Mesendoderm (in vitro differentiated cells): Measurements from ENCODE around the gene ONECUT1.
A peak's percentile ranks its signal among the peaks of the same experiment; 100 is the strongest.

Experiments
- DNase-seq: peaks from one replicate; pipeline ENCODE4 v3.0.0; 2013
- H2AK5ac ChIP-seq: 2 replicates; pipeline ENCODE4 v1.6.1; 2013; ENCODE audit warnings: low read length, inconsistent platforms
- H2BK120ac ChIP-seq: 2 replicates; pipeline ENCODE4 v1.6.1; 2013; ENCODE audit warnings: low read depth, mild to moderate bottlenecking, low read length, moderate library complexity, mixed read lengths
- H2BK15ac ChIP-seq: replicated peaks from 2 replicates; pipeline ENCODE4 v1.6.1; 2013; ENCODE audit warnings: low read depth, mild to moderate bottlenecking, moderate library complexity
- H2BK5ac ChIP-seq: 2 replicates; pipeline ENCODE4 v1.6.1; 2013; ENCODE audit warnings: low read length, inconsistent platforms
- H3K18ac ChIP-seq: 2 replicates; pipeline ENCODE4 v1.6.1; 2013; ENCODE audit warnings: mild to moderate bottlenecking, low read length, mixed read lengths
- H3K23ac ChIP-seq: one replicate; pipeline ENCODE4 v1.6.1; 2013; ENCODE audit warnings: low read length
- H3K27ac ChIP-seq: 2 replicates; pipeline ENCODE4 v1.5.1; 2013; ENCODE audit warnings: low read depth, mild to moderate bottlenecking, inconsistent platforms, low read length, moderate library complexity
- H3K27me3 ChIP-seq: 2 replicates; pipeline ENCODE4 v1.6.1; 2013; ENCODE audit warnings: low read length, control low read depth, mild to moderate bottlenecking, inconsistent platforms; ENCODE audit not compliant: insufficient read depth, poor library complexity
- H3K36me3 ChIP-seq: 2 replicates; pipeline ENCODE4 v1.6.1; 2013; ENCODE audit warnings: low read length, inconsistent platforms; ENCODE audit not compliant: control insufficient read depth, insufficient read depth
- H3K4ac ChIP-seq: one replicate; pipeline ENCODE4 v1.6.1; 2013; ENCODE audit warnings: low read depth, mild to moderate bottlenecking, low read length, moderate library complexity
- H3K4me1 ChIP-seq: 2 replicates; pipeline ENCODE4 v1.6.1; 2013; ENCODE audit warnings: low read depth, low read length, inconsistent platforms; ENCODE audit not compliant: control insufficient read depth
- H3K4me2 ChIP-seq: 2 replicates; pipeline ENCODE4 v1.6.1; 2013; ENCODE audit warnings: low read length
- H3K4me3 ChIP-seq: 2 replicates; pipeline ENCODE4 v1.5.1; 2013; ENCODE audit warnings: mild to moderate bottlenecking, low read length
- H3K56ac ChIP-seq: one replicate; pipeline ENCODE4 v1.6.1; 2013; ENCODE audit warnings: low read length
- H3K79me1 ChIP-seq: 2 replicates; pipeline ENCODE4 v1.6.1; 2013; ENCODE audit warnings: low read length, inconsistent platforms
- H3K79me2 ChIP-seq: 2 replicates; pipeline ENCODE4 v1.6.1; 2013; ENCODE audit warnings: mild to moderate bottlenecking, low read length; ENCODE audit not compliant: control insufficient read depth, insufficient read depth
- H3K9ac ChIP-seq: 2 replicates; pipeline ENCODE4 v1.6.1; 2013; ENCODE audit warnings: low read length, inconsistent platforms
- H4K5ac ChIP-seq: one replicate; pipeline ENCODE4 v1.6.1; 2013; ENCODE audit warnings: low read length
- H4K8ac ChIP-seq: one replicate; pipeline ENCODE4 v1.6.1; 2013; ENCODE audit warnings: low read depth, mild to moderate bottlenecking, control low read depth, low read length, moderate library complexity
- whole genome bisulfite sequencing: extraction: QIAGEN DNeasy Blood & Tissue Kit; methylation state at CpG from one replicate; pipeline ENCODE4 v1.1.7; 2013; ENCODE audit warnings: low lambda C conversion rate, missing lambda C conversion rate; ENCODE audit not compliant: insufficient coverage; ENCODE audit errors: extremely low coverage; 5-methylcytosine and 5-hydroxymethylcytosine counted together

ONECUT1 gene

GRCh38 chr15:52796228-52796521 lies 6.0 kb upstream of the ONECUT1 start:
- no peak for DNase-seq
- no peak overlapping the region for H4K8ac ChIP-seq
- no peak overlapping the region for H3K18ac ChIP-seq
- H2BK120ac ChIP-seq, result no peak overlapping the region
- H3K4me2 ChIP-seq, result no peak overlapping the region
- no peaks in the 10 kb centered on the region for H3K79me1 ChIP-seq
- no peaks in the 10 kb centered on the region for H3K36me3 ChIP-seq
- no peak overlapping the region for H3K9ac ChIP-seq
- no peak overlapping the region for H2AK5ac ChIP-seq
- no peak overlapping the region for H2BK5ac ChIP-seq
- no peak overlapping the region for H3K23ac ChIP-seq
- no peak overlapping the region for H3K4ac ChIP-seq
- H3K4me3 ChIP-seq, result no peak overlapping the region
- no CpG with 5 or more reads among the region's 9 CpGs for WGBS
- peaks cover 71% of the 10 kb centered on the region for H3K27me3 ChIP-seq
- H3K79me2 ChIP-seq, result no peaks in the 10 kb centered on the region
- H2BK15ac ChIP-seq, result no peak overlapping the region
- no peak overlapping the region for H3K27ac ChIP-seq
- no peak overlapping the region for H3K56ac ChIP-seq
- peaks cover 6% of the 10 kb centered on the region for H3K4me1 ChIP-seq
- H4K5ac ChIP-seq, result no peak overlapping the region

DNA sequence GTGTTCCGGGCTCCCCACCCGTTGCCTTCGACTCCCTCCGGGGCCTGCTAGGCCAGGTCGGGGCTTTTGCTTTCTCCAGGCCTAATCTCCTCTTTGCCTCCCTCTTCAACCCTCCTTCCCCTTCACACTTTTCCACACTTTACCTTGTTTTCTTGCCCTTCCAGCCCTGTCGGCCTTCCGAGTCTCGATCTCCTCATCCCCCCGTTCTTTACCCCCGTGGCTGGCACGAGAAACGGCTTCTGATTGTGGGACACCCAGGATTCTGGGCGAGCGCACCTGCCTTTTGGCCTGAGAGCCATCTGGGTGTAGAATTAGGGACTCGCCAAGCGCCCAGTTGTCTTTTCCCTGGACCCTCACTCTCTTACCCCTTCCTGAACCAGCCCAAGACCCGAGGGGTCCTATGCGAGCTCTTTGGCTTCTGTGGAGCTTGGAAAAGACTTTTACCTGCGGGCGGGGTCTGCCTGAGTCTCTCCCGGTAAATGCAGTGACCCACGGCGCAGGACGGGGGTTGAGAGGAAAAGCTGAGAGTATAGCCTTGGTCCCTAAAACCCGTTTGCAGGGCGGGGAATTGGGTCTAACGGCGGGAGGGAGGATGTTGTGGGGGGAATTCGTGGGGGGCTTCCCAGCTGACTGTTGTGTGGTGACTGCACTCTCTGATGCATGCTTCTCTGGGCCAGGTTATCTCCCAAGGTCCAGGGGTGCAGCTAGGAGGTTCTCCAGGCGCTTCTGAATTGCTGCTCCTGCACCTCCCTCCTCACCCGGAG lies 5.5 kb upstream of the ONECUT1 start:
- H3K18ac ChIP-seq, result no peak overlapping the region
- no CpG with 5 or more reads among the region's 31 CpGs for WGBS
- no peak overlapping the region for H2BK15ac ChIP-seq
- H4K8ac ChIP-seq, result no peak overlapping the region
- H2AK5ac ChIP-seq, result no peak overlapping the region
- no peak overlapping the region for H4K5ac ChIP-seq
- no peak overlapping the region for H3K27ac ChIP-seq
- no peaks in the 10 kb centered on the region for H3K36me3 ChIP-seq
- no peak overlapping the region for H3K4me2 ChIP-seq
- no peaks in the 10 kb centered on the region for H3K79me1 ChIP-seq
- no peaks in the 10 kb centered on the region for H3K79me2 ChIP-seq
- H2BK5ac ChIP-seq, result no peak overlapping the region
- no peak overlapping the region for H3K23ac ChIP-seq
- DNase-seq, result no peak
- no peak overlapping the region for H3K9ac ChIP-seq
- no peak overlapping the region for H3K4me3 ChIP-seq
- no peak overlapping the region for H3K56ac ChIP-seq
- no peak overlapping the region for H3K4ac ChIP-seq
- H2BK120ac ChIP-seq, result no peak overlapping the region
- H3K27me3 ChIP-seq, result peaks cover 69% of the 10 kb centered on the region
- peaks cover 6% of the 10 kb centered on the region for H3K4me1 ChIP-seq

GRCh38 chr15:52794665-52795463 lies 4.7 kb upstream of the ONECUT1 start:
- Histone ChIP-seq H2BK120ac (no peak overlapping the region), H3K79me2 (no peaks in the 10 kb centered on the region), H2BK15ac (no peak overlapping the region), H3K4me2 (peak overlapping the region; percentile 22), H3K9ac (no peak overlapping the region), H3K23ac (no peak overlapping the region), H3K18ac (no peak overlapping the region), H2BK5ac (no peak overlapping the region), H4K5ac (no peak overlapping the region), H4K8ac (no peak overlapping the region), H3K79me1 (no peaks in the 10 kb centered on the region), H3K4ac (no peak overlapping the region), H3K56ac (peak overlapping the region; percentile 52), H3K27me3 (peaks cover 66% of the 10 kb centered on the region), H3K36me3 (no peaks in the 10 kb centered on the region), H3K4me3 (no peak overlapping the region), H2AK5ac (no peak overlapping the region), H3K4me1 (peaks cover 6% of the 10 kb centered on the region), H3K27ac (no peak overlapping the region)
- no CpG with 5 or more reads among the region's 43 CpGs for WGBS
- peak; percentile 28 for DNase-seq

- H3K56ac ChIP-seq, result no peak overlapping the region
- H2BK15ac ChIP-seq, result no peak overlapping the region
- no peak for DNase-seq
- WGBS, result no CpG with 5 or more reads among the region's 5 CpGs
- no peaks in the 10 kb centered on the region for H3K79me1 ChIP-seq
- H4K8ac ChIP-seq, result no peak overlapping the region
- H3K27ac ChIP-seq, result no peak overlapping the region
- H3K79me2 ChIP-seq, result no peaks in the 10 kb centered on the region
- H2AK5ac ChIP-seq, result no peak overlapping the region
- no peak overlapping the region for H2BK5ac ChIP-seq
- H3K4me2 ChIP-seq, result no peak overlapping the region
- peaks cover 6% of the 10 kb centered on the region for H3K4me1 ChIP-seq
- H3K23ac ChIP-seq, result no peak overlapping the region
- no peak overlapping the region for H3K18ac ChIP-seq
- no peak overlapping the region for H3K9ac ChIP-seq
- no peak overlapping the region for H2BK120ac ChIP-seq
- no peak overlapping the region for H3K4ac ChIP-seq
- no peaks in the 10 kb centered on the region for H3K36me3 ChIP-seq
- H4K5ac ChIP-seq, result no peak overlapping the region
- no peak overlapping the region for H3K4me3 ChIP-seq
- H3K27me3 ChIP-seq, result peaks cover 75% of the 10 kb centered on the region
Observed at GRCh38 chr15:52791776-52792175, 1.6 kb upstream of the ONECUT1 start.

DNA sequence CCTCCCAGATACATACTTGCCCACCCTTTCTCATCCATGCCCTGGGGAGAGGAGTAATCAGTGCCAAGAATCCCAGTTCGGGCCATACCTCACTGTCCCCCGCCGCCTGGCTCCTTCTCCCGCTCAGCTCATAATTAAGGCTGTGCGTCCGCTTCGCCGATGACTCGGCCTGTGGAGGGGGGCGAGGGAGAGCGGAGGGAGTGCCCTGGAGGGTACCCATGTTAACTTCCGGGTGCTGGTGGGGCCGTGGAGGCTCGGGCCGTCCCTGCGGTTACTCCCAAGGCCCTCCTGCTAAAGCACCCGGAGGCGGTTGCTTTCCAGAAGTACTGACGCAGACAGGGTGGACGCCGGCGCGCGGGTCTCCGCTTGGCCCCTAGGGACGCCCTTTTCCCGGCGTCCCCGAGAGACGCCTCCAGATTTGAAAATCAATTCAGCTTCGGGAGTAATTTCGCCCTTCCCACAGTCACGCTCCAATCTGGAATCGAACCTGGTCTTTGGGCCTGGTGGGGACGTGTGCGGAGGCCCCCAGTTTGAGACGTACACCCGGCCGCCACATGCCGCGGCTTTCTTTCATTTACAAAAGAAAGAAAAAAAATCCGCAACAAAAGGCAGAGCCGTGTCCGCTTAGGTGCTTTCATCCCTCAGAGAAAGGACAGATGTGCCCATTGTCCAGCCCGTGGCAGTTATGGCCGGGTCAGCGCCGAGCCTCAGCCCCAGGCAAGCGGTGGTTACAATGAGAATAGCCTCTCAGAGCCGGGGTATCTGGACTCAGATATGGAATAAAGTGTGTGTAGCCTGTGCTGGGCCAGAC lies 1.0 kb upstream of the ONECUT1 start:
- no peak overlapping the region for H2BK120ac ChIP-seq
- H3K27me3 ChIP-seq, result peaks cover 73% of the 10 kb centered on the region
- H4K5ac ChIP-seq, result no peak overlapping the region
- no peak overlapping the region for H3K18ac ChIP-seq
- H2BK5ac ChIP-seq, result no peak overlapping the region
- peak overlapping the region; percentile 91 for H3K56ac ChIP-seq
- peak; percentile 66 for DNase-seq
- H2BK15ac ChIP-seq, result peak overlapping the region; percentile 4
- H3K9ac ChIP-seq, result peak overlapping the region; percentile 61
- H2AK5ac ChIP-seq, result no peak overlapping the region
- no peak overlapping the region for H3K27ac ChIP-seq
- WGBS, result no CpG with 5 or more reads among the region's 50 CpGs
- H3K4me1 ChIP-seq, result peaks cover 9% of the 10 kb centered on the region
- H3K4me3 ChIP-seq, result peak overlapping the region; percentile 30
- no peaks in the 10 kb centered on the region for H3K79me1 ChIP-seq
- H3K36me3 ChIP-seq, result no peaks in the 10 kb centered on the region
- peak overlapping the region; percentile 95 for H3K4me2 ChIP-seq
- no peak overlapping the region for H3K4ac ChIP-seq
- no peak overlapping the region for H3K23ac ChIP-seq
- H4K8ac ChIP-seq, result no peak overlapping the region
- H3K79me2 ChIP-seq, result no peaks in the 10 kb centered on the region
